Keratinocyte (primary cell): Measurements from ENCODE around the gene CRABP1. TPM values are rescaled to one million over a fixed set of nuclear protein-coding genes. Genes with fewer than 3 reads are reported as not detected.

Experiments
- DNase-seq: peaks from one replicate; pipeline ENCODE4 v3.0.0-alpha.2; 2011; ENCODE audit warnings: low read depth, missing footprints, low spot score
- FAIRE-seq: peaks from 2 replicates; lab custom pipeline; 2011; peaks lifted over from hg19 to GRCh38; lab: Jason Lieb, UNC
- H2AFZ ChIP-seq: 2 replicates; pipeline ENCODE4 v1.6.0; 2012; ENCODE audit warnings: low read length, control low read depth, inconsistent platforms; ENCODE audit not compliant: control insufficient read depth
- H3K27ac ChIP-seq: 2 replicates; pipeline ENCODE4 v1.5.1; 2011; ENCODE audit warnings: low read length; ENCODE audit not compliant: control insufficient read depth, insufficient read depth
- H3K27me3 ChIP-seq: 3 replicates; pipeline ENCODE4 v1.6.0; 2011; ENCODE audit warnings: low read length; ENCODE audit not compliant: control insufficient read depth, insufficient read depth; ENCODE audit errors: extremely low read depth
- H3K36me3 ChIP-seq, 2 experiments: 2 replicates in 1 of 2; 3 replicates in 1 of 2; pipeline ENCODE4 v1.5.1; 2011; ENCODE audit warnings: low read length in 2 of 2, mild to moderate bottlenecking in 1 of 2; ENCODE audit not compliant: control insufficient read depth in 2 of 2, insufficient read depth in 2 of 2; ENCODE audit errors: extremely low read depth in 1 of 2
- H3K4me1 ChIP-seq: 3 replicates; pipeline ENCODE4 v1.5.1; 2011; ENCODE audit warnings: low read length; ENCODE audit not compliant: control insufficient read depth, insufficient read depth; ENCODE audit errors: extremely low read depth
- H3K4me2 ChIP-seq: 3 replicates; pipeline ENCODE4 v1.6.0; 2011; ENCODE audit warnings: low read depth, low read length; ENCODE audit not compliant: control insufficient read depth, insufficient read depth; ENCODE audit errors: extremely low read depth
- H3K4me3 ChIP-seq, 3 experiments: fragments of 200-600 bp in 1 of 3; sonication (generic) in 1 of 3; 2 replicates in 2 of 3; 3 replicates in 1 of 3; pipeline ENCODE4 v1.5.1; 2011 to 2016; ENCODE audit warnings: low read length in 3 of 3, mild to moderate bottlenecking in 3 of 3, control low read depth in 2 of 3, inconsistent platforms in 1 of 3, low read depth in 1 of 3, mixed read lengths in 1 of 3, mixed run types in 1 of 3, moderate library complexity in 1 of 3; ENCODE audit not compliant: control insufficient read depth in 2 of 3, insufficient read depth in 2 of 3; ENCODE audit errors: extremely low read depth in 1 of 3
- H3K79me2 ChIP-seq: 2 replicates; pipeline ENCODE4 v1.6.0; 2012; ENCODE audit warnings: low read length; ENCODE audit not compliant: control insufficient read depth, insufficient read depth
- H3K9ac ChIP-seq: 3 replicates; pipeline ENCODE4 v1.6.0; 2011; ENCODE audit warnings: low read length; ENCODE audit not compliant: control insufficient read depth, insufficient read depth; ENCODE audit errors: extremely low read depth
- H3K9me1 ChIP-seq: 3 replicates; pipeline ENCODE4 v1.6.0; 2011; ENCODE audit warnings: low read length; ENCODE audit not compliant: control insufficient read depth, insufficient read depth; ENCODE audit errors: extremely low read depth
- H3K9me3 ChIP-seq: 2 replicates; pipeline ENCODE4 v1.5.1; 2012; ENCODE audit warnings: low read depth, low read length; ENCODE audit not compliant: control insufficient read depth
- H4K20me1 ChIP-seq: 3 replicates; pipeline ENCODE4 v1.6.0; 2011; ENCODE audit warnings: low read length; ENCODE audit not compliant: control insufficient read depth, insufficient read depth; ENCODE audit errors: extremely low read depth
- CTCF ChIP-seq, 3 experiments: IDR thresholded peaks in 1 of 3; conservative IDR thresholded peaks in 1 of 3; optimal IDR thresholded peaks in 1 of 3; 2 replicates in 2 of 3; 3 replicates in 1 of 3; pipeline versions ENCODE3 to v1.5.1; 2011; ENCODE audit warnings: low read length in 3 of 3, mild to moderate bottlenecking in 3 of 3, moderate library complexity in 2 of 3, control low read depth in 1 of 3, inconsistent platforms in 1 of 3; ENCODE audit not compliant: insufficient read depth in 2 of 3; ENCODE audit errors: extremely low read depth in 1 of 3
- EZH2 ChIP-seq: IDR thresholded peaks from one replicate; pipeline ENCODE4 v1.6.1; 2012; ENCODE audit warnings: inconsistent platforms, mild to moderate bottlenecking, low read length, moderate library complexity
- dilution Hi-C: fragments of 300-500 bp; cut with MboI; formaldehyde crosslinking; loops from one replicate; pipeline ENCODE4 v1.7.0; 2020; ENCODE audit warnings: low sequenced_read_pairs; ENCODE audit not compliant: extremely low pct_ligation_motif_present
- polyA plus RNA-seq, 5 experiments: library from polyadenylated mRNA; depleted of rRNA in 3 of 5; stranded (reverse) in 3 of 5; stranded (forward) in 1 of 5; unstranded in 1 of 5; fragments of >200 nt; gene quantifications; 1 replicate in 1 of 5; 2 replicates in 3 of 5; 3 replicates in 1 of 5; pipeline versions ENCODE4 v1.2.1 to v1.2.3, GENCODE V29; 2011 to 2012; ENCODE audit warnings: missing spikeins in 2 of 5, low read depth in 1 of 5, low replicate concordance in 1 of 5

CRABP1 gene
- polyA plus RNA-seq, 1 donor (not counting 4 experiments of a cell fraction or from before 2014, with no cell fraction given): not detected

GRCh38 chr15:78365917-78366316 is 25.8 kb downstream of the CRABP1 start:
- Histone ChIP-seq H3K9me1 (no peaks in the 10 kb centered on the region), H4K20me1 (no peaks in the 10 kb centered on the region), H3K4me1 (no peaks in the 10 kb centered on the region), H3K9me3 (no peaks in the 10 kb centered on the region), H3K9ac (no peak overlapping the region), H2AFZ (no peak overlapping the region), H3K4me2 (no peak overlapping the region), H3K36me3 (no peaks in the 10 kb centered on the region), H3K27me3 (no peaks in the 10 kb centered on the region), H3K4me3 (no peak overlapping the region), H3K79me2 (no peaks in the 10 kb centered on the region), H3K27ac (no peak overlapping the region)
- no peak for TF ChIP-seq CTCF (optimal IDR thresholded peaks at IDR 0.05 in 1 of 3, IDR thresholded peaks at IDR 0.05 in 1 of 3, conservative IDR thresholded peaks at IDR 0.05 in 1 of 3; ENCODE audit: extremely low read depth in 1 of 3, insufficient read depth in 2 of 3, low read length in 3 of 3)
- TF ChIP-seq EZH2: no peak
- no peak for DNase-seq
- FAIRE-seq: no peak
- dilution Hi-C loops: no loop called here

- Histone ChIP-seq H3K4me1 (no peaks in the 10 kb centered on the region), H3K36me3 (no peaks in the 10 kb centered on the region), H3K27me3 (no peaks in the 10 kb centered on the region), H3K27ac (no peak overlapping the region), H2AFZ (no peak overlapping the region), H3K79me2 (no peaks in the 10 kb centered on the region), H3K9me3 (no peaks in the 10 kb centered on the region), H3K4me3 (no peak overlapping the region), H4K20me1 (no peaks in the 10 kb centered on the region), H3K9ac (no peak overlapping the region), H3K9me1 (no peaks in the 10 kb centered on the region), H3K4me2 (no peak overlapping the region)
- no peak for DNase-seq
- dilution Hi-C loops: no loop called here
- TF ChIP-seq EZH2 (no peak), CTCF (optimal IDR thresholded peaks at IDR 0.05 in 1 of 3, IDR thresholded peaks at IDR 0.05 in 1 of 3, conservative IDR thresholded peaks at IDR 0.05 in 1 of 3; ENCODE audit: extremely low read depth in 1 of 3, insufficient read depth in 2 of 3, low read length in 3 of 3) (no peak)
- no peak for FAIRE-seq
Measured at GRCh38 chr15:78366342-78366741, 26.2 kb downstream of the CRABP1 start.
